PC-9 (cell line): ENCODE data around the gene BOD1. TPM values are rescaled to one million over a fixed set of nuclear protein-coding genes. Genes with fewer than 3 reads are reported as not detected.
"Not testable (repeated sequence)": the region's sequence is repeated elsewhere in the genome, so short reads cannot be mapped to it uniquely, and the experiment has no call there.

Experiments
- BruUV-seq: library from RNA; stranded (reverse); fragments of 400-500 nt; replicated peaks from 2 replicates; lab custom pipeline; 2021; lab: Mats Ljungman, UMichigan
- CTCF ChIA-PET: fragments of 300-600 bp; sonication (Branson Sonifier 250); formaldehyde crosslinking; loops from one replicate; lab custom pipeline; 2022; ENCODE audit warnings: antibody characterized with exemption; lab: Charles Lee
- POLR2A ChIA-PET: fragments of 300-600 bp; sonication (Branson Sonifier 250); formaldehyde crosslinking; loops from one replicate; lab custom pipeline; 2022; ENCODE audit warnings: antibody characterized with exemption; ENCODE audit not compliant: unreplicated experiment; lab: Charles Lee
- DNase-seq, 2 experiments: peaks; one replicate each; pipeline versions ENCODE4 v3.0.0 to v3.0.0-alpha.2; 2015 to 2022; ENCODE audit warnings: mixed read lengths in 1 of 2
- H2AFZ ChIP-seq: fragments of 200-600 bp; sonication (generic); 2 replicates; pipeline ENCODE4 v1.8.1; 2017; ENCODE audit warnings: antibody characterized with exemption
- H3F3A ChIP-seq: fragments of 200-600 bp; sonication (generic); 2 replicates; pipeline ENCODE4 v1.8.1; 2017; ENCODE audit warnings: antibody characterized with exemption, mild to moderate bottlenecking, low read depth; ENCODE audit not compliant: insufficient read depth
- H3K27ac ChIP-seq: fragments of 200-600 bp; sonication (generic); 2 replicates; pipeline ENCODE4 v1.6.1; 2016; ENCODE audit warnings: mixed run types
- H3K27me3 ChIP-seq: fragments of 200-600 bp; sonication (generic); 2 replicates; pipeline ENCODE4 v1.6.1; 2016; ENCODE audit warnings: low read depth, mixed run types; ENCODE audit not compliant: insufficient read depth
- H3K36me3 ChIP-seq: fragments of 200-600 bp; sonication (generic); 2 replicates; pipeline ENCODE4 v1.6.1; 2016; ENCODE audit warnings: low read depth, mixed run types
- H3K4me1 ChIP-seq: fragments of 200-600 bp; sonication (generic); replicated peaks from 2 replicates; pipeline ENCODE4 v1.6.1; 2016; ENCODE audit warnings: mixed run types; ENCODE audit not compliant: insufficient read depth
- H3K4me2 ChIP-seq: fragments of 200-600 bp; sonication (generic); 2 replicates; pipeline ENCODE4 v1.6.1; 2017; ENCODE audit warnings: mixed run types
- H3K4me3 ChIP-seq: fragments of 200-600 bp; sonication (generic); 2 replicates; pipeline ENCODE4 v1.6.1; 2016; ENCODE audit warnings: mixed run types
- H3K79me2 ChIP-seq: fragments of 200-600 bp; sonication (generic); 2 replicates; pipeline ENCODE4 v1.6.1; 2017; ENCODE audit warnings: low read depth, mixed run types
- H3K9me2 ChIP-seq: fragments of 200-600 bp; sonication (generic); 2 replicates; pipeline ENCODE4 v1.8.1; 2017; ENCODE audit warnings: mild to moderate bottlenecking; ENCODE audit not compliant: insufficient read depth
- H3K9me3 ChIP-seq: fragments of 200-600 bp; sonication (generic); 2 replicates; pipeline ENCODE4 v1.8.1; 2016; ENCODE audit warnings: low read depth; ENCODE audit not compliant: insufficient read depth
- H4K20me1 ChIP-seq: fragments of 200-600 bp; sonication (generic); 2 replicates; pipeline ENCODE4 v1.8.1; 2017; ENCODE audit not compliant: insufficient read depth
- CTCF ChIP-seq: fragments of 200-600 bp; sonication (generic); conservative IDR thresholded peaks from 2 replicates; pipeline ENCODE4 v1.6.1; 2017; ENCODE audit warnings: mixed run types, antibody characterized with exemption, mild to moderate bottlenecking, moderate library complexity
- EZH2 ChIP-seq: fragments of 200-600 bp; sonication (generic); IDR thresholded peaks from 2 replicates; pipeline ENCODE4 v1.8.0; 2017; ENCODE audit warnings: antibody characterized with exemption, low read depth
- intact Hi-C: fragments of 100-400 bp; cut with micrococcal nuclease; formaldehyde crosslinking; loops from one replicate; pipeline ENCODE4 v1.10.0; 2022; ENCODE audit not compliant: unreplicated experiment
- total RNA-seq: library from RNA; stranded (reverse); gene quantifications from 2 replicates; pipeline ENCODE4 v1.2.3, GENCODE V29; 2021

The BOD1 gene
- total RNA-seq, 1 experiment from 2014 or later: 73.2 TPM

DNA sequence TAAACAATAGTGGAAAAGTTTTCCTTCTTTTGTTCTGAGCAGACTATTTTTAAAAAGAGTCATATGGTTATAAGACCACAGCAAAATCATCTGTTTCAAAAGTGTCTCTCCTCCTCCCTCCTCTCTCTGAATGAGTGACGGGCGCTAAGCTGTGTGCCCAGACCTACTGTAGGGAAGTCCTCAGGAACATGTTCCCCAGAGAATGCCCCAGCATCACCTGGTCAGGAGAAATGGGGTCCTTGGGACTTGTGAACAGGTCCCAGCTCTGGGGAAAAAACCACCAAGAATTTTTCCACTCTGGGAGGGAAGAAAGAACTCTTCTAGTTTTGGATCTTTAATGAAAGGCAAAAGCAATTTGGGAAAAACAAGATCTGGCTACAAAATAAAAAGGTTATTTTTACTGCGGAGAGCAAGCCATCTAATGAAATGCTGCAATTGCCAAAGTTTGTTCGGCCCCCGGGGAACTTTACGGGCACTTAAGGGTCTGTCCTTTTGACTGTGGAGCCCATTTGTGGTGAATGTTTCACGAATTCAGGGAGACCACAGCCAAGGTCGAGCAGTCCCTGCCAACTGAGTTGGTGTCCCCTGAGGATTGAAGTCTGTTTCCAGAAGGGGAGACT is 25.9 kb downstream of the BOD1 start:
- peaks cover 37% of the 10 kb centered on the region for H3K9me3 ChIP-seq

DNA sequence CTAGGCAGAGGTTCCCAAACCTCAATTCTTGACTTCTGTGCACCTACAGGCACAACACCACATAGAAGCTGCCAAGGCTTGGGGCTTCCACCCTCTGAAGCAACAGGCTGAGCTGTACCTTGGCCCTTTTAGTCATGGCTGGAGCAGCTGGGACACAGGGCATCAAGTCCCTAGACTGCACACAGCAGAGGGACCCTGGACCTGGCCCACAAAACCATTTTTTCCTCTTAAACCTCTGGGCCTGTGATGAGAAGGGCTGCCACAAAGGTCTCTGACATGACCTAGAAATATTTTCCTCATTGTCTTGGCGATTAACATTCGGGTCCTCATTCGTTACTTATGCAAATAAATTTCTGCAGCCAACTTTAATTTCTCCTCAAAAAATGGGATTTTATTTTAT is 30.3 kb downstream of the BOD1 start:
- BruUV-seq, DNase-seq, H3F3A ChIP-seq, H3K27ac ChIP-seq, intact Hi-C loops, H3K36me3 ChIP-seq, CTCF ChIA-PET, H3K4me3 ChIP-seq, POLR2A ChIA-PET, H3K4me2 ChIP-seq, H3K4me1 ChIP-seq, H3K79me2 ChIP-seq, H3K9me2 ChIP-seq, H2AFZ ChIP-seq, H4K20me1 ChIP-seq, H3K27me3 ChIP-seq: not testable (repeated sequence)
- H3K9me3 ChIP-seq: peaks cover 14% of the 10 kb centered on the region; the same call in 1 of the 2 replicates

More for the DNA sequence above, 25.9 kb downstream of the BOD1 start:
- no peak for DNase-seq
- H2AFZ ChIP-seq: no peak overlapping the region
- H3K79me2 ChIP-seq: no peaks in the 10 kb centered on the region
- H4K20me1 ChIP-seq: no peaks in the 10 kb centered on the region
- H3F3A ChIP-seq: no peaks in the 10 kb centered on the region
- CTCF ChIA-PET: no interaction called here
- H3K27me3 ChIP-seq: no peaks in the 10 kb centered on the region
- POLR2A ChIA-PET: no interaction called here
- no TSS peak for BruUV-seq
- no peaks in the 10 kb centered on the region for H3K4me1 ChIP-seq
- no peak overlapping the region for H3K27ac ChIP-seq
- TF ChIP-seq EZH2 (no peak), CTCF (no peak)
- intact Hi-C loops: no loop called here
- no peaks in the 10 kb centered on the region for H3K9me2 ChIP-seq
- H3K4me3 ChIP-seq: no peak overlapping the region
- H3K36me3 ChIP-seq: no peaks in the 10 kb centered on the region
- no peak overlapping the region for H3K4me2 ChIP-seq

DNA sequence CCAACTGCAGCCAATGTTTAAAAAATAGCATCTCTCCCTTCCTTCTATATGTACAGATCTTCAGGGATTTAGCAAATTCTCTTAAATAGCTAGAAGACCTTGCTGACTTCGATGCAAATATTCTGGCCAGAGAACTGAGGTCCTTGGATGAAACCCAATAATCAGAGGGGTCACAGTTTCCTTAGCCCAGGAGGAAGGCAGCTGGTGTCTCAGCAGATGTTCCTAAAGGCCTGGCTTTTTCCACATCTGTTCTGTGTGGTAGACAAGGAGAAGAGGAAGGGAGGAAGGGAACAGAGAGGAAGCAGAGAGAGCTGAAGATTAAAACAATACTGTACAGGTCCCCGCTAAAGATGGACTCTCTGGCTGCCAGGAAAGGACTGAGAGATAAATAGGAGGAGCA is 33.1 kb downstream of the BOD1 start:
- Histone ChIP-seq H3K9me3 (peaks cover 22% of the 10 kb centered on the region), H3K27ac (no peak overlapping the region), H4K20me1 (no peaks in the 10 kb centered on the region), H3K9me2 (no peaks in the 10 kb centered on the region), H3K27me3 (no peaks in the 10 kb centered on the region), H3K36me3 (no peaks in the 10 kb centered on the region), H3K4me1 (no peaks in the 10 kb centered on the region), H3K4me3 (no peak overlapping the region), H3K4me2 (no peak overlapping the region), H3K79me2 (no peaks in the 10 kb centered on the region), H3F3A (no peaks in the 10 kb centered on the region), H2AFZ (no peak overlapping the region)
- intact Hi-C loops: no loop called here
- no peak for DNase-seq
- CTCF ChIA-PET: no interaction called here
- POLR2A ChIA-PET: no interaction called here
- BruUV-seq: no TSS peak
- no peak for TF ChIP-seq CTCF
- no peak for TF ChIP-seq EZH2
